HG02973 (cell line): ENCODE data around the gene TAS2R38.
"Not testable (repeated sequence)": the region's sequence is repeated elsewhere in the genome, so short reads cannot be mapped to it uniquely, and the experiment has no call there.

ENCODE experiments used
- ATAC-seq: cut with Tn5 transposase; IDR thresholded peaks from one replicate; pipeline ENCODE4 v1.9.1; 2021; ENCODE audit warnings: moderate library complexity; ENCODE audit not compliant: unreplicated experiment

TAS2R38 gene

DNA sequence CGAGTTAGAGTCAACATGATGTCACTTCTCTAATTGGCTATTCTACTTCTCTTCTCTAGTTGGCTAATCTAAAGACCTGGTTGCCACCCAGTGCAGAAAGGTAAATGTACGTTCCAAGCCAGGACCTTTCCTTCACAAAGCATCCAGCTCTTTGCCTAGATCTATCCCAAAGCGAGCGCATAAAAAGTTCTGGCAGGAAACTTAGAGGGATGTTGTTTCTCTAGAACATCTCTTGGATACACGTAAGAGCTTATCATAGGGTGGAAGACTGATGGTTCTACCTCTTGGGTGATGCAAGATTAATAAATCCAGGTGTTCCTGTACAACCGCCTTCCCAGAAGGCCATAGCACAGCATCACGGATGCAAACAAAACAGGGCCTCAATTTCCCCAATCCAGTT lies at the start of gene TAS2R38:
TSS of gene TAS2R38 (minus strand) at position 101 of the 400 bp plus-strand sequence. CDS start at position 17, 84 bp downstream.
- ATAC-seq, result no peak

GRCh38 chr7:142018154-142018553 lies 44.6 kb upstream of the TAS2R38 start:
- ATAC-seq, result no peak

DNA sequence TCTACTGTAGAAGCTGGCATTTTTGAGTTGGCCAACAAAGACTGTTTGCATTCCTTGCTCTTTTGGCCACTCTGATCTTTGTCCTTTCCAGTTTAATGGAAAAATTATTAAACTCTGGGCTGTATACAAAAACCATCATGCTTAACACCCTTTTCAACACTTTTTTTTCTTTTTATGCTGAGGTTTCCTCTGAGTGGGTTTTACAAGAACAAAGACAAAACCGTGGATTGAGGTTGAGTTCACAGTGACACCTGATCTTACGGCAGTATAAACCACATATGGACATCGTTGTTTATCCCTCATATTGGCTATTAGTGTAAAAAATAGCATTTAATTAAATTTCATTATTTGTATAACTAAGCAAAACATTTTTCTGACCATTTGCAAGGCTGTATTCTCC lies 43.9 kb upstream of the TAS2R38 start:
- no peak for ATAC-seq

DNA sequence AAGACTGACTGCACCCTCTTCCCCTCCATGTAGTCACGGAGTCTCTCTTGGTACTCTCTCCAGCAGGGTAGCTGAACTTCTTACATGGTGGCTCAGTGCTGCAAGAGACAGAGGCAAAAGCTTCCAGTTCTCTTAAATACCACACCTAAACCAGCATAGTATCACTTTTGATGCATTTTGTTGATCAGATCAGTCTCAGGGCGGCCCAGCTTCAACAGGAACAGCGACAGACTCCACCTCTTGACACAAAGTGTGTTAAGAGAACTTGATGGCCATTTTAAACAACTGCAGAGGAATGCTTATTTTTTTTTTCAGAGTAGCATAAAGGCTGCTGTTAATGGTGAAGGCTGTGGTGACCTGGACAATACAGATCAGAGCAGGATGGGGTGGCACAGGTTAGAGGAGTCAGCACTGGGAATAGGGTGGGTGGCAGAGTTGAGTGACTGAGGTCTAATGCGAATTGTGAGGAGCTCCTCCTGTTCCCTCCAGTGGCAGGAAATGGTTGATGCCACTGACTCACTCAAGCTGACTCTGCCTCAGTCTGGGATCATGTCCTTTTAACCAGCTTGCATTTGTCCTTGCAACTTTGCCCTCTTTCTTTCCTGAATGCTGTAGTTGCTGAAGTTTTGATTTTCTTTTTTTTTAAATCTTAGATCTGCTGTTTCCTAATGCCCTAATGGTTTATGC lies 39.4 kb upstream of the TAS2R38 start:
- ATAC-seq, result no peak

- ATAC-seq, result no peak
These were observed 37.5 kb upstream of the TAS2R38 start for GRCh38 chr7:142010952-142011548.

- no peak for ATAC-seq
These were observed 35.6 kb upstream of the TAS2R38 start for GRCh38 chr7:142009187-142009586.

- no peak for ATAC-seq
These were observed 33.0 kb upstream of the TAS2R38 start for GRCh38 chr7:142006577-142006976.

DNA sequence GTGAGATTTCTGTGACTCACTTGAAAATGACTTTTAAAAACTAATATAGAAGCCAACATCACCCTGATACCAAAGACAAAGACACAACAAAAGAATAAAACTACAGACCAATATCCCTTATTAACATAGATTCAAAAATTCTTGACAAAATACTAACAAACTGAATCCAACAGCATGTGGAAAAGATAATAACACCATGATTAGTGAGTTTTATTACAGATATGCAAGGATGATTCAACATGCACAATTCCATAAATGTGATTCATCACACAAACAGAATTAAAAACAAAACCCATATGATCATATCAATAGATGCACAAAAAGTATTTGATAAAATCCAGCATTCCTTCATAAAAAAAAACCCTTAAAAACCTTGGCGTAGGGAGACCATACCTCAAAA lies 28.6 kb upstream of the TAS2R38 start:
- ATAC-seq, result no peak

GRCh38 chr7:142001163-142001874 lies 27.7 kb upstream of the TAS2R38 start:
- no peak for ATAC-seq

GRCh38 chr7:142000244-142000643 lies 26.7 kb upstream of the TAS2R38 start:
- no peak for ATAC-seq

GRCh38 chr7:141999058-141999623 lies 25.6 kb upstream of the TAS2R38 start:
- no peak for ATAC-seq

GRCh38 chr7:141993354-141993753 lies 19.8 kb upstream of the TAS2R38 start:
- ATAC-seq, result no peak

GRCh38 chr7:141992688-141993087 lies 19.1 kb upstream of the TAS2R38 start:
- no peak for ATAC-seq

DNA sequence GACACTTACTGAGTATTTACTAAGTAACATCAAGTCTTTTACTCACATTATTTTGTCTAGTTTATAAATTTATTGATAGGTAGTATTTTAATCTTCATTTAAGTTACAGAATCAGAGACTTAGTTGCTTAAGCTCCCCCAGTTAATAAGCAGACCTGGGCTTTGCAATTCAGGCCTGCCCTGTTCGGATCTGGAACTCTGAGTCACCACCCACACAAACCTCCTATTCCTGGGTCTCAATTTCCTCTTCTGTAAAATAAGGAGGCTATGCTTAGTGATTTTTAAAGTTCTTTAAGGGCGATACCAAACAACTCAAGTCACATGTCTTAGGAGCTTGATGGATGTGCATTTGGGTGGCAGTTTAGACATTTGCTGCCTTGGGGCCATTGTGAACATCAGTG lies 18.6 kb upstream of the TAS2R38 start:
- ATAC-seq, result no peak

GRCh38 chr7:141991140-141991539 lies 17.6 kb upstream of the TAS2R38 start:
- ATAC-seq, result no peak

DNA sequence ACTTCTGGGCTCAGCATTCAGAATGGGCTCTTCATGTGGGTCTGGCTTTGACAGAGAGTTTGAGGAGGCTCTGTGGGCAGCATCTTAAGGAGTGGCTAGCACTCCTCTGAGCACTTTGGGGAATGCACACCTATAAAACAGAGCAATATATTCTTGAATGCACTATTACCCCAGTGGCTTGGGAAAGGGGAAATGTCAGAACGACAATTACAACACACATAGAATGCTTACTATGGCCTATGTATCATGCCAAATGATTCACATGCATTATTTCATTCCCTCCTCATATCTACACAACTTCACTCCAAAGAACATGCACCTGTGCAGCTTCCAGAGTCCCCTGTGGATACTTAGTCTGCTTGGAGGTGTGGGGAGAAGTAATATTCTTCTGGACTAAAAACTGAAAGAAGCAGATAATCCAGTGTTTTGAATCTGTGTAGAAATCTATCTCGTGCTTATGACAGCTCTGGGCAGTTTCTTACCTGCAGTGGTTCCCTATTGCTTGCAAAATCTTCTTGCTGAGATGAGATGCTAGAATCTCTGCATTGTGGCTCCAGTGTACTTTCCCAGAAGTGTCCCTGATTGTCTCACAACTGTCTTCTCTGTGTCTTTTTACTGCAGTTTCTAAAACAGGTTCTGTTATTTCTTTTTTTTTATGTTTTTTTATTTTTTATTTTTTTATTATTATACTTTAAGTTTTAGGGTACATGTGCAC lies 16.6 kb upstream of the TAS2R38 start:
- ATAC-seq, result no peak

- ATAC-seq, result not testable (repeated sequence)
These were observed 14.2 kb upstream of the TAS2R38 start for GRCh38 chr7:141987803-141988202.

GRCh38 chr7:141986923-141987322 lies 13.3 kb upstream of the TAS2R38 start:
- no peak for ATAC-seq

GRCh38 chr7:141985926-141986325 lies 12.4 kb upstream of the TAS2R38 start:
- ATAC-seq, result not testable (repeated sequence)

DNA sequence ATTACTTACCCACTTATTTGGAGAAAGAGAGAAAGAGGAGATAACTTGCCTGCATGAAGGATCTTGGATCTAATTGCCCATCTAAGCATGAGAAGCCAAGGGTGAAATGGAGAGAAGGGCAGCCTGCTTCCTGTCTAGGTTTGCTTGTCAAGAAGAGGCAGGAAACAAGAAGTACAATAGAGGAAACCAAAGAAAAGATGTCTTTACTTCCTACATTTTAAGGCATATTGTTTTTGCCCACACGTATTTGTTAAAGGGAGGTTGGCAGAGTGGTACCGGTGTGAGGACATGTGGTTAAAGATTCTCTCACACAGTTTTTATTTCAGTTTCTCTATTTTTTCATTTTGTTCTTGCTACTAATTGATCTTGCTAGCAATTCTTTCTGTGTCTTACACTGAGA lies 6.0 kb upstream of the TAS2R38 start:
- ATAC-seq, result no peak

DNA sequence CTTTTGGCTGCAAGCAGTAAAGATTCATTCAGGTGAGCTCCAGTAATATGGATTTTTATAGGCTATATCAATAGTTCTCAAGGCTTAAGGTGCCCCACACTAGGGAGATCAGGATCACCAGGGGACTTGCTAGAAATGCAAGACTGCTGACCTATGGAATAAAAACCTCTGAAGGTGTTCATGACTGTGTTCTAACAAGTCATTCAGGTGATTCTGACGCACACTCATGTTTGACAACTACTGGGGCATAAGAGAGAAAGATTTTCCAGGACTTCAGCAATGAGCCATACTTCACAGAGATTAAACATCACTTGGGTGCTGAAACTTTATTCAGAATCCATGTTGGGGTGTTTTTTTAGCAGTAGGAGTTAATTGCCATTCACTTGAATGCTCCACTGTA lies 4.8 kb upstream of the TAS2R38 start:
- no peak for ATAC-seq
